ENCODE results near the gene PHETA1. TPM values are rescaled to one million over a fixed set of nuclear protein-coding genes. Genes with fewer than 3 reads are reported as not detected.
"Not testable (repeated sequence)": the region's sequence is repeated elsewhere in the genome, so short reads cannot be mapped to it uniquely, and the experiment has no call there.

The PHETA1 gene
- polyA plus RNA-seq, 3 donors: 13.6 to 17.6 (median 16.8) TPM

GRCh38 chr12:111352296-111352993 lies 16.4 kb downstream of the PHETA1 start:
- DNase-seq: no peak

- no peak for DNase-seq
Measured at GRCh38 chr12:111351026-111351425, 17.9 kb downstream of the PHETA1 start.

GRCh38 chr12:111349748-111350520 lies 19.0 kb downstream of the PHETA1 start:
- DNase-seq: no peak

GRCh38 chr12:111349101-111349747 lies 19.7 kb downstream of the PHETA1 start:
- no peak for DNase-seq

- DNase-seq: no peak
Measured at GRCh38 chr12:111347891-111348644, 20.8 kb downstream of the PHETA1 start.

- no peak for DNase-seq
Measured at GRCh38 chr12:111344254-111344875, 24.5 kb downstream of the PHETA1 start.

GRCh38 chr12:111343181-111343580 lies 25.7 kb downstream of the PHETA1 start:
- no peak for DNase-seq

- no peak for DNase-seq
Measured at GRCh38 chr12:111342376-111342775, 26.5 kb downstream of the PHETA1 start.

GRCh38 chr12:111341426-111342065 lies 27.3 kb downstream of the PHETA1 start:
- DNase-seq: no peak

- not testable (repeated sequence) for DNase-seq
Measured at GRCh38 chr12:111340680-111341079, 28.2 kb downstream of the PHETA1 start.

- DNase-seq: no peak
Measured at GRCh38 chr12:111340231-111340630, 28.7 kb downstream of the PHETA1 start.

GRCh38 chr12:111339321-111339938 lies 29.5 kb downstream of the PHETA1 start:
- no peak for DNase-seq

GRCh38 chr12:111338096-111338495 lies 30.8 kb downstream of the PHETA1 start:
- no peak for DNase-seq

- no peak for DNase-seq
Measured at GRCh38 chr12:111337371-111337770, 31.5 kb downstream of the PHETA1 start.

- DNase-seq: not testable (repeated sequence)
Measured at GRCh38 chr12:111336411-111336810, 32.5 kb downstream of the PHETA1 start.

- DNase-seq: no peak
Measured at GRCh38 chr12:111335811-111336210, 33.1 kb downstream of the PHETA1 start.

- DNase-seq: not testable (repeated sequence)
Measured at GRCh38 chr12:111335301-111335700, 33.6 kb downstream of the PHETA1 start.

- DNase-seq: no peak
Measured at GRCh38 chr12:111334393-111334915, 34.4 kb downstream of the PHETA1 start.

GRCh38 chr12:111330800-111331752 lies 37.8 kb downstream of the PHETA1 start:
- peak; percentile 26 for DNase-seq
